Parathyroid adenoma (tissue), 2 donors: ENCODE measurements around the gene SNX24.

Experiments
- H2AFZ ChIP-seq: fragments of 300-600 bp; sonication (generic); one replicate; pipeline ENCODE4 v1.7.0; 2017; ENCODE audit warnings: antibody characterized with exemption, mild to moderate bottlenecking
- H3K27ac ChIP-seq: fragments of 300-600 bp; sonication (generic); one replicate; pipeline ENCODE4 v1.7.0; 2017
- H3K27me3 ChIP-seq: fragments of 300-600 bp; sonication (generic); one replicate; pipeline ENCODE4 v1.7.0; 2017; ENCODE audit warnings: low read length; ENCODE audit not compliant: control insufficient read depth, insufficient read depth
- H3K36me3 ChIP-seq: fragments of 300-600 bp; sonication (generic); one replicate; pipeline ENCODE4 v1.7.0; 2017; ENCODE audit warnings: low read length; ENCODE audit not compliant: control insufficient read depth, insufficient read depth
- H3K4me1 ChIP-seq: fragments of 300-600 bp; sonication (generic); one replicate; pipeline ENCODE4 v1.7.0; 2017; ENCODE audit warnings: control low read depth
- H3K4me2 ChIP-seq: fragments of 300-600 bp; sonication (generic); one replicate; pipeline ENCODE4 v1.7.0; 2017; ENCODE audit warnings: low read length
- H3K4me3 ChIP-seq: fragments of 300-600 bp; sonication (generic); one replicate; pipeline ENCODE4 v1.7.0; 2017; ENCODE audit warnings: low read depth, low read length
- H3K79me2 ChIP-seq: fragments of 300-600 bp; sonication (generic); one replicate; pipeline ENCODE4 v1.7.0; 2017; ENCODE audit warnings: control low read depth
- H3K9ac ChIP-seq: fragments of 300-600 bp; sonication (generic); one replicate; pipeline ENCODE4 v1.7.0; 2017; ENCODE audit warnings: mild to moderate bottlenecking
- H3K9me3 ChIP-seq: fragments of 300-600 bp; sonication (generic); one replicate; pipeline ENCODE4 v1.7.0; 2017; ENCODE audit warnings: low read length; ENCODE audit not compliant: control insufficient read depth
- TF ChIP-seq, protein P1 (sequence below): fragments of 300-600 bp; sonication (generic); IDR thresholded peaks from one replicate; pipeline ENCODE4 v1.7.0; 2017; ENCODE audit warnings: antibody characterized with exemption, mild to moderate bottlenecking
- donor health status: primary hyperparathyroidism.

The SNX24 gene

DNA sequence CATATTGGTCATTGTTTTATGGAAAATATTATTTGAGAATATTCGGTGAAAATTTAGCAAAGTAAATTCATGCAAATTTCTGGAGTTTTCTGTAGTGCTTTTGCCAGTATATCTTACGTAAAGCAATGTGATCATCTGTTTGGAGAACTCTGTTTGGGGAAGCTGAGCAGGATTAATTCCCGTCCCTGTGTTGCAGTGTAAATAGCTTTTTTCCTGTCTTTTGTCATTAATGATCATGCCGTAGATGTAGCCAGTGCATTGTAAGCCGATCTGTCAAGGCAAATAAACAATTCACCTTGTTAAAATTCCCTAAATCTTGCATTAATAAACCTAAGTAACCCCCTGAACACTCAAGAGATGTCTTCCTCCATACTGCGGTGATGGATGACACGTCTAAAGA is 151.9 kb downstream of the SNX24 start:
- Histone ChIP-seq H3K27ac (no peak overlapping the region), H3K4me3 (no peak overlapping the region), H3K27me3 (no peaks in the 10 kb centered on the region), H2AFZ (no peak overlapping the region), H3K4me2 (no peak overlapping the region), H3K79me2 (no peaks in the 10 kb centered on the region), H3K4me1 (no peaks in the 10 kb centered on the region), H3K36me3 (no peaks in the 10 kb centered on the region), H3K9ac (no peak overlapping the region), H3K9me3 (no peaks in the 10 kb centered on the region)
- TF ChIP-seq, protein P1, sequence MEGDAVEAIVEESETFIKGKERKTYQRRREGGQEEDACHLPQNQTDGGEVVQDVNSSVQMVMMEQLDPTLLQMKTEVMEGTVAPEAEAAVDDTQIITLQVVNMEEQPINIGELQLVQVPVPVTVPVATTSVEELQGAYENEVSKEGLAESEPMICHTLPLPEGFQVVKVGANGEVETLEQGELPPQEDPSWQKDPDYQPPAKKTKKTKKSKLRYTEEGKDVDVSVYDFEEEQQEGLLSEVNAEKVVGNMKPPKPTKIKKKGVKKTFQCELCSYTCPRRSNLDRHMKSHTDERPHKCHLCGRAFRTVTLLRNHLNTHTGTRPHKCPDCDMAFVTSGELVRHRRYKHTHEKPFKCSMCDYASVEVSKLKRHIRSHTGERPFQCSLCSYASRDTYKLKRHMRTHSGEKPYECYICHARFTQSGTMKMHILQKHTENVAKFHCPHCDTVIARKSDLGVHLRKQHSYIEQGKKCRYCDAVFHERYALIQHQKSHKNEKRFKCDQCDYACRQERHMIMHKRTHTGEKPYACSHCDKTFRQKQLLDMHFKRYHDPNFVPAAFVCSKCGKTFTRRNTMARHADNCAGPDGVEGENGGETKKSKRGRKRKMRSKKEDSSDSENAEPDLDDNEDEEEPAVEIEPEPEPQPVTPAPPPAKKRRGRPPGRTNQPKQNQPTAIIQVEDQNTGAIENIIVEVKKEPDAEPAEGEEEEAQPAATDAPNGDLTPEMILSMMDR = no peak

GRCh38 chr5:122999947-123000563 is 154.6 kb downstream of the SNX24 start:
- Histone ChIP-seq H3K9ac (no peak overlapping the region), H3K4me2 (no peak overlapping the region), H3K27me3 (no peaks in the 10 kb centered on the region), H3K79me2 (no peaks in the 10 kb centered on the region), H3K9me3 (no peaks in the 10 kb centered on the region), H2AFZ (no peak overlapping the region), H3K4me3 (no peak overlapping the region), H3K4me1 (no peaks in the 10 kb centered on the region), H3K27ac (no peak overlapping the region), H3K36me3 (no peaks in the 10 kb centered on the region)
- TF ChIP-seq, protein P1 = peak; percentile 37

DNA sequence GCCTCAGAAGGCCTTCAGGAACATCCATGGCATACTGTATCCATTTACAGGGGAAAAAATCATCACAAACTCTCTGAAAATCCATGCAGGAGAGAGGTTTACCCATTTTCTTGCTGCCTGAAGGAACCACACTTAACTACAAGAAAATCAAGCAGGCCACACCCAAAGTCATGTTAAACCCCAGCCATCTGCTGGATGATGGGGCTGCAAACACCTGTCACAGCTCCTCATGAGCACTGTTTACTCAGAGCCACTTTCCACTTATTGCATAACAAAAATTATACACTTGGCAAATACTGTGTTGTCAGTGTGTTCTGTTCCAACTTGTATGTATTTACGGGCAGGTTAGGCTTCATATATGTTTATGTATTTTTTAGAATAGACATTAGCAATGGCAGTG is 155.3 kb downstream of the SNX24 start:
- H3K27me3 ChIP-seq = no peaks in the 10 kb centered on the region
- H3K4me1 ChIP-seq = no peaks in the 10 kb centered on the region
- TF ChIP-seq, protein P1 = no peak
- H3K9me3 ChIP-seq = no peaks in the 10 kb centered on the region
- H3K27ac ChIP-seq = no peak overlapping the region
- H3K4me3 ChIP-seq = no peak overlapping the region
- H3K79me2 ChIP-seq = no peaks in the 10 kb centered on the region
- no peak overlapping the region for H3K4me2 ChIP-seq
- no peaks in the 10 kb centered on the region for H3K36me3 ChIP-seq
- H3K9ac ChIP-seq = no peak overlapping the region
- H2AFZ ChIP-seq = no peak overlapping the region

GRCh38 chr5:123001808-123002207 is 156.4 kb downstream of the SNX24 start:
- no peaks in the 10 kb centered on the region for H3K79me2 ChIP-seq
- no peaks in the 10 kb centered on the region for H3K4me1 ChIP-seq
- H3K9me3 ChIP-seq = no peaks in the 10 kb centered on the region
- H3K27ac ChIP-seq = no peak overlapping the region
- no peak overlapping the region for H3K4me2 ChIP-seq
- no peak overlapping the region for H3K4me3 ChIP-seq
- TF ChIP-seq, protein P1 = no peak
- no peaks in the 10 kb centered on the region for H3K36me3 ChIP-seq
- H2AFZ ChIP-seq = no peak overlapping the region
- no peak overlapping the region for H3K9ac ChIP-seq
- no peaks in the 10 kb centered on the region for H3K27me3 ChIP-seq

DNA sequence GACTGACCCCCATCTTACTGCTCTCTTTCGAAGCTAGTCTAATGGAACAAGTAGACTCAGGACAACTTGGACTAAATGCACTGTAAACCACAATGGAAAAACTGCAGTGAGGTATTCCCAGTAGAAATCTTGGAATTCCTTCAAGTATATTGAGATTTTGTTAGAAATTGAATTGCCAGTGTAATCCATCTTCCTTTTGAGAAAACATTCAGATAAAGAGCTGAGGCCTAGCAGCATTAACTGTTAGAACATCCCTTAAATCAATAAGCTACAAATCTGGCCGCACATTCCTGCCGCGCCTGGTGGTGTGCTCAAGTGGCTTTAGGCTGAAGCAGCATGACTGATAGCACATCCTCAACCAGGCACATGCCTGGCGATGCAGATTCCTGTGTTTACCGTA is 161.8 kb downstream of the SNX24 start:
- no peak overlapping the region for H3K27ac ChIP-seq
- no peaks in the 10 kb centered on the region for H3K27me3 ChIP-seq
- H3K79me2 ChIP-seq = no peaks in the 10 kb centered on the region
- H3K9ac ChIP-seq = no peak overlapping the region
- no peaks in the 10 kb centered on the region for H3K9me3 ChIP-seq
- H3K36me3 ChIP-seq = no peaks in the 10 kb centered on the region
- no peak overlapping the region for H3K4me2 ChIP-seq
- H2AFZ ChIP-seq = no peak overlapping the region
- no peaks in the 10 kb centered on the region for H3K4me1 ChIP-seq
- TF ChIP-seq, protein P1 = no peak
- no peak overlapping the region for H3K4me3 ChIP-seq
